ENCODE measurements around the gene TSKU. TPM values are rescaled to one million over a fixed set of nuclear protein-coding genes. Genes with fewer than 3 reads are reported as not detected.
A peak's percentile ranks its signal among the peaks of the same experiment; 100 is the strongest.
"Not testable (repeated sequence)": the region's sequence is repeated elsewhere in the genome, so short reads cannot be mapped to it uniquely, and the experiment has no call there.

TSKU gene
- total RNA-seq, 1 experiment from 2014 or later = 40.6 TPM

DNA sequence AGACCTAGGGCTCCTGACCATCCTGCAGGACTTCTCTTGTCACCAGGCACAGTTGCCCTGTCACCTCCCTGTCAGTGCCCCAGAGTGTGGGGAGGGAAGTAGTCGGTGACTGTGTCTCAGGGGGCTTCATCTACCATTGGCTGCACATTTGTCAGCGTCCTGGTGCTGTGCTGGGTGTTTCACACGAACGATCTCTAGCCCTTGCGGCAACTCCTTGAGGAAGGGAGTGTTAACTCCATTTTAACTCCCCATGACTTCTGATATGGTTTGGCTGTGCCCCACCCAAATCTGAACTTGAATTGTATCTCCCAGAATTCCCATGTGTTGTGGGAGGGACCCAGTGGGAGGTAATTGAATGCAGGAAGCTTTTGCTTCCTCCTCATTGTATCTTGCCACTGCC lies 7.1 kb downstream of the TSKU start:
- no peak overlapping the region for H3K27ac Mint-ChIP-seq (ENCODE audit: unreplicated experiment)
- H3K27me3 ChIP-seq (replicated peaks; ENCODE audit: control insufficient read depth, insufficient read depth, low read length) = no peaks in the 10 kb centered on the region
- CTCF ChIA-PET = interaction anchor here (0.6 kb wide), 1 partner anchor 69 kb away, joined by 3 read pairs; no protein-coding TSS in a partner anchor
- H3K27me3 Mint-ChIP-seq (ENCODE audit: insufficient read depth, unreplicated experiment) = no peaks in the 10 kb centered on the region
- POLR2A ChIA-PET = no interaction called here
- H3K4me1 ChIP-seq = peaks cover 25% of the 10 kb centered on the region
- H3K36me3 ChIP-seq (ENCODE audit: control insufficient read depth, insufficient read depth, low read length) = peaks cover 10% of the 10 kb centered on the region
- no TSS peak for BruUV-seq (replicated peaks)
- peaks cover 21% of the 10 kb centered on the region for H3K9me3 ChIP-seq
- peaks cover 42% of the 10 kb centered on the region for H3K4me1 Mint-ChIP-seq (ENCODE audit: low read depth, unreplicated experiment)
- DNase-seq = peak in 1 of 2 experiments; percentile 20
- H3K4me3 ChIP-seq (ENCODE audit: low read depth, low read length) = no peak overlapping the region
- TF ChIP-seq CTCF (IDR thresholded peaks at IDR 0.05; ENCODE audit: insufficient read depth in 1 of 2, low read depth in 1 of 2, low read length in 1 of 2, severe bottlenecking in 1 of 2, unreplicated experiment in 1 of 2) = no peak
- peaks cover 10% of the 10 kb centered on the region for H3K9me3 Mint-ChIP-seq (ENCODE audit: unreplicated experiment)
- H3K4me3 Mint-ChIP-seq (ENCODE audit: unreplicated experiment) = no peak overlapping the region
- intact Hi-C loops (cut with micrococcal nuclease; ENCODE audit: unreplicated experiment) = no loop called here
- H3K36me3 Mint-ChIP-seq (ENCODE audit: insufficient read depth, unreplicated experiment) = peaks cover 19% of the 10 kb centered on the region

DNA sequence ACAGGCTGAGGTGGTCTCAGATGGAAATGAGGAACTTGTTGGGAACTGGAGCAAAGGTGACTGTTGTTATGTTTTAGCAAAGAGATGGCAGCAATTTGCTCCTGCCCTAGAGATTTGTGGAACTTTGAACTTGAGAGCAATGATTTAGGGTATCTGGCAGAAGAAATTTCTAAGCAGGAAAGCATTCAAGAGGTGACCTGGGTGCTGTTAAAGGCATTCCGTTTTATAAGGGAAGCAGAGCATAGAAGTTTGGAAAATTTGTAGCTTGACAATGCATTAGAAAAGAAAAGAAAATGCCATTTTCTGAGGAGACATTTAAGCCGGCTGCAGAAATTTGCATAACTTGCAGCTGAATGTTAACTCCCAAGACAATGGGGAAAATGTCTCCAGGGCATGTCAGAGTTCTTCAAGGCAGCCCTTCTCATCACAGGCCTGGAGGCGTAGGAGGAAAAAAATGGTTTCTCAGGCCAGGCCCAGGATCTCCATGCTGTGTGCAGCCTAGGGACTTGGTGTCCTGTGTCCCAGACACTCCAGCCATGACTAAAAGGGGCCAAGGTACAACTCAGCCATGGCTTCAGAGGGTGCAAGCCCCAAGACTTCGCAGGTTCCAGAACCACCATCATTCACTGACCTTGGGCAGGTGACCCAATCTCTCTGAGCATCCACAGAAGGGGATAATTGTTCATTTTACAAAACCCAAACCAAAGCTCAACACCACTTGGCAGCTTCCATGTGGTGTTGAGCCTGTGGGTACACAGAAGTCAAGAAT lies 8.0 kb downstream of the TSKU start:
- H3K27me3 ChIP-seq (replicated peaks; ENCODE audit: control insufficient read depth, insufficient read depth, low read length); H3K27me3 Mint-ChIP-seq (ENCODE audit: insufficient read depth, unreplicated experiment); H3K4me3 Mint-ChIP-seq (ENCODE audit: unreplicated experiment); BruUV-seq (replicated peaks); CTCF ChIA-PET; H3K36me3 ChIP-seq (ENCODE audit: control insufficient read depth, insufficient read depth, low read length); H3K27ac Mint-ChIP-seq (ENCODE audit: unreplicated experiment); H3K4me3 ChIP-seq (ENCODE audit: low read depth, low read length); intact Hi-C loops (cut with micrococcal nuclease; ENCODE audit: unreplicated experiment): not testable (repeated sequence)
- H3K9me3 Mint-ChIP-seq (ENCODE audit: unreplicated experiment) = peaks cover 10% of the 10 kb centered on the region
- DNase-seq = peak in 1 of 2 experiments; percentile 22
- H3K4me1 ChIP-seq = peaks cover 23% of the 10 kb centered on the region
- H3K4me1 Mint-ChIP-seq (ENCODE audit: low read depth, unreplicated experiment) = peaks cover 33% of the 10 kb centered on the region
- peaks cover 18% of the 10 kb centered on the region for H3K36me3 Mint-ChIP-seq (ENCODE audit: insufficient read depth, unreplicated experiment)
- peaks cover 21% of the 10 kb centered on the region for H3K9me3 ChIP-seq
- POLR2A ChIA-PET = interaction anchor here (0.6 kb wide), 1 partner anchor 11 kb away, joined by 3 read pairs; no protein-coding TSS in a partner anchor

DNA sequence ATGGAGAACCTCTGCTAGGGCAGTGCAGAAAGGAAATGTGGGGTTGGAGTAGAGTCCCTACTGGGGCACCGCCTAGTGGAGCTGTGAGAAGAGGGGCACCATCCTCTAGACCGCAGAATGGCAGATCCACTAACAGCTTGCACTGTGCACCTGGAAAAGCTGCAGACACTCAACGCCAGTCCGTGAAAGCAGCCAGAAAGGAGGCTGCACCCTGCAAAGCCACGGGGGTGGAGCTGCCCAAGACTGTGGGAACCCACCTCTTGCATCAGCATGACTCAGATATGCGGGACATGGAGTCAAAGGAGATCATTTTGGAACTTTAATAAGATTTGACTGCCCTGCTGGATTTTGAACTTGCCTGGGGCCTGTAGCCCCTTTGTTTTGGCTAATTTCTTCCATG lies 8.7 kb downstream of the TSKU start:
- DNase-seq = no peak
- BruUV-seq (replicated peaks) = no TSS peak
- Mint-ChIP-seq H3K27me3 (ENCODE audit: insufficient read depth, unreplicated experiment) (no peaks in the 10 kb centered on the region), H3K9me3 (ENCODE audit: unreplicated experiment) (peaks cover 10% of the 10 kb centered on the region), H3K27ac (ENCODE audit: unreplicated experiment) (no peak overlapping the region), H3K4me1 (ENCODE audit: low read depth, unreplicated experiment) (peaks cover 29% of the 10 kb centered on the region), H3K4me3 (ENCODE audit: unreplicated experiment) (no peak overlapping the region), H3K36me3 (ENCODE audit: insufficient read depth, unreplicated experiment) (peaks cover 25% of the 10 kb centered on the region)
- Histone ChIP-seq H3K36me3 (ENCODE audit: control insufficient read depth, insufficient read depth, low read length) (peaks cover 7% of the 10 kb centered on the region), H3K4me1 (peaks cover 23% of the 10 kb centered on the region), H3K4me3 (ENCODE audit: low read depth, low read length) (no peak overlapping the region), H3K27me3 (replicated peaks; ENCODE audit: control insufficient read depth, insufficient read depth, low read length) (no peaks in the 10 kb centered on the region), H3K9me3 (peaks cover 21% of the 10 kb centered on the region)
- ChIA-PET POLR2A (no interaction called here), CTCF (no interaction called here)
- intact Hi-C loops (cut with micrococcal nuclease; ENCODE audit: unreplicated experiment) = no loop called here
- no peak for TF ChIP-seq CTCF (IDR thresholded peaks at IDR 0.05; ENCODE audit: insufficient read depth in 1 of 2, low read depth in 1 of 2, low read length in 1 of 2, severe bottlenecking in 1 of 2, unreplicated experiment in 1 of 2)

Measured in Caco-2 (cell line).